OCI-LY7 (cell line): Measurements from ENCODE around the gene PHF13. TPM values are rescaled to one million over a fixed set of nuclear protein-coding genes. Genes with fewer than 3 reads are reported as not detected.

Experiments
- BruUV-seq: library from RNA; stranded (reverse); fragments of 400-500 nt; replicated peaks from 2 replicates; lab custom pipeline; 2021; lab: Mats Ljungman, UMichigan
- CTCF ChIA-PET: fragments of 300-600 bp; sonication (Branson Sonifier 250); formaldehyde crosslinking; loops from one replicate; lab custom pipeline; 2022; ENCODE audit warnings: antibody characterized with exemption; ENCODE audit not compliant: unreplicated experiment; lab: Charles Lee
- POLR2A ChIA-PET: fragments of 300-600 bp; sonication (Branson Sonifier 250); formaldehyde crosslinking; loops from one replicate; lab custom pipeline; 2022; ENCODE audit warnings: antibody characterized with exemption; lab: Charles Lee
- DNase-seq: peaks from one replicate; pipeline ENCODE4 v3.0.0-alpha.2; 2015; ENCODE audit warnings: low spot score
- H2AFZ ChIP-seq: fragments of 200-600 bp; sonication (generic), shearing (Covaris generic); 2 replicates; pipeline ENCODE4 v1.6.1; 2014; ENCODE audit warnings: mild to moderate bottlenecking, antibody characterized with exemption, low read length, moderate library complexity
- H3K27ac ChIP-seq: fragments of 200-600 bp; sonication (generic); 2 replicates; pipeline ENCODE4 v1.5.1; 2014; ENCODE audit warnings: mixed run types, low read depth, mild to moderate bottlenecking, moderate library complexity, low read length, inconsistent platforms; ENCODE audit not compliant: poor library complexity, severe bottlenecking
- H3K36me3 ChIP-seq: fragments of 200-600 bp; sonication (generic); 2 replicates; pipeline ENCODE4 v1.6.1; 2014; ENCODE audit warnings: mild to moderate bottlenecking, antibody characterized with exemption, low read length, moderate library complexity, mixed read lengths; ENCODE audit not compliant: insufficient read depth
- H3K4me1 ChIP-seq: fragments of 200-600 bp; sonication (generic); 2 replicates; pipeline ENCODE4 v1.5.1; 2014; ENCODE audit warnings: mild to moderate bottlenecking, low read length; ENCODE audit not compliant: insufficient read depth, poor library complexity, severe bottlenecking
- H3K4me2 ChIP-seq: fragments of 200-600 bp; sonication (generic); 2 replicates; pipeline ENCODE4 v1.6.1; 2014; ENCODE audit warnings: mild to moderate bottlenecking, low read length
- H3K4me3 ChIP-seq: fragments of 200-600 bp; sonication (generic); 2 replicates; pipeline ENCODE4 v1.5.1; 2014; ENCODE audit warnings: mild to moderate bottlenecking, low read depth, low read length; ENCODE audit not compliant: poor library complexity, severe bottlenecking
- H3K79me2 ChIP-seq: fragments of 200-600 bp; sonication (generic); 2 replicates; pipeline ENCODE4 v1.6.1; 2016; ENCODE audit warnings: low read depth, mild to moderate bottlenecking, low read length, moderate library complexity, mixed read lengths; ENCODE audit not compliant: insufficient read depth
- H3K9me2 ChIP-seq: fragments of 200-600 bp; sonication (generic); 2 replicates; pipeline ENCODE4 v1.6.1; 2016; ENCODE audit warnings: mild to moderate bottlenecking, low read length, mixed read lengths; ENCODE audit not compliant: insufficient read depth
- H3K9me3 ChIP-seq: fragments of 200-600 bp; sonication (generic); 2 replicates; pipeline ENCODE4 v1.6.1; 2014; ENCODE audit warnings: mild to moderate bottlenecking, mixed run types, low read length, mixed read lengths
- H4K20me1 ChIP-seq: fragments of 200-600 bp; sonication (generic); 2 replicates; pipeline ENCODE4 v1.6.1; 2014; ENCODE audit warnings: mild to moderate bottlenecking, antibody characterized with exemption, low read length, moderate library complexity, mixed read lengths; ENCODE audit not compliant: insufficient read depth
- EZH2phosphoT487 ChIP-seq: fragments of 200-600 bp; sonication (generic); IDR thresholded peaks from 2 replicates; pipeline ENCODE4 v1.6.1; 2018; ENCODE audit warnings: low read depth, borderline replicate concordance, mild to moderate bottlenecking, mixed run types, antibody characterized with exemption, low read length, moderate library complexity, mixed read lengths
- intact Hi-C: fragments of 100-400 bp; cut with micrococcal nuclease; formaldehyde crosslinking; loops from one replicate; pipeline ENCODE4 v1.10.0; 2022; ENCODE audit not compliant: unreplicated experiment
- total RNA-seq, 2 experiments: library from RNA; depleted of rRNA in 1 of 2; stranded (reverse); fragments of >200 nt in 1 of 2; shearing (Covaris generic) in 1 of 2; gene quantifications; 2 replicates each; pipeline ENCODE4 v1.2.3, GENCODE V29; 2014 to 2022
- TF ChIP-seq, protein P1 (sequence below): fragments of 200-600 bp; sonication (generic); conservative IDR thresholded peaks from 2 replicates; pipeline ENCODE4 v1.5.1; 2014; ENCODE audit warnings: mild to moderate bottlenecking, antibody characterized with exemption, low read length, moderate library complexity, mixed read lengths

PHF13 gene
- total RNA-seq, 2 experiments from 2014 or later: 5.3 to 14.7 TPM

DNA sequence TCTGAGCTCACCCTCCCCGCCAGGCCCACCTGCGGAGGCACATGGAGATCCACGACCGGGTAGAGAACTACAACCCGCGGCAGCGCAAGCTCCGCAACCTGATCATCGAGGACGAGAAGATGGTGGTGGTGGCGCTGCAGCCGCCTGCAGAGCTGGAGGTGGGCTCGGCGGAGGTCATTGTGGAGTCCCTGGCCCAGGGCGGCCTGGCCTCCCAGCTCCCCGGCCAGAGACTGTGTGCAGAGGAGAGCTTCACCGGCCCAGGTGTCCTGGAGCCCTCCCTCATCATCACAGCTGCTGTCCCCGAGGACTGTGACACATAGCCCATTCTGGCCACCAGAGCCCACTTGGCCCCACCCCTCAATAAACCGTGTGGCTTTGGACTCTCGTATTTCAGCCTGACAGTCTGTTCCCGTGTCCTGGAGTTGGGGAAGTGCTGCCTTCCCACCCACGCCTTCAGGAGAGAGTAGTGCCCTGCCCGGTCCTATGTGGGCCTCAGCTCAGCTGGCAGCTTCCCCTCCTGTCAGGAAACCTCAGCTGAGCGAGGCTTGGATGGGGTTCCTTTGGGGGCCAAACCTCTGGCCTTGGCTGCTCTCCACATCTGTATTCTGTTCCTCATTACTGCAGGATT is 24.5 kb upstream of the PHF13 start:
- Histone ChIP-seq H2AFZ (no peak overlapping the region), H3K36me3 (peaks cover 49% of the 10 kb centered on the region), H4K20me1 (no peaks in the 10 kb centered on the region), H3K9me2 (no peaks in the 10 kb centered on the region), H3K79me2 (no peaks in the 10 kb centered on the region), H3K4me2 (no peak overlapping the region), H3K4me1 (peaks cover 10% of the 10 kb centered on the region), H3K9me3 (no peaks in the 10 kb centered on the region), H3K27ac (no peak overlapping the region), H3K4me3 (no peak overlapping the region)
- intact Hi-C loops: no loop called here
- ChIA-PET POLR2A (interaction anchor here (1.4 to 2.3 kb wide), 2 partner anchors 9 to 11 kb away, joined by 4 to 7 read pairs; partner anchors contain the start of gene ZBTB48), CTCF (no interaction called here)
- no peak for DNase-seq
- BruUV-seq: no TSS peak
- TF ChIP-seq, protein P1, sequence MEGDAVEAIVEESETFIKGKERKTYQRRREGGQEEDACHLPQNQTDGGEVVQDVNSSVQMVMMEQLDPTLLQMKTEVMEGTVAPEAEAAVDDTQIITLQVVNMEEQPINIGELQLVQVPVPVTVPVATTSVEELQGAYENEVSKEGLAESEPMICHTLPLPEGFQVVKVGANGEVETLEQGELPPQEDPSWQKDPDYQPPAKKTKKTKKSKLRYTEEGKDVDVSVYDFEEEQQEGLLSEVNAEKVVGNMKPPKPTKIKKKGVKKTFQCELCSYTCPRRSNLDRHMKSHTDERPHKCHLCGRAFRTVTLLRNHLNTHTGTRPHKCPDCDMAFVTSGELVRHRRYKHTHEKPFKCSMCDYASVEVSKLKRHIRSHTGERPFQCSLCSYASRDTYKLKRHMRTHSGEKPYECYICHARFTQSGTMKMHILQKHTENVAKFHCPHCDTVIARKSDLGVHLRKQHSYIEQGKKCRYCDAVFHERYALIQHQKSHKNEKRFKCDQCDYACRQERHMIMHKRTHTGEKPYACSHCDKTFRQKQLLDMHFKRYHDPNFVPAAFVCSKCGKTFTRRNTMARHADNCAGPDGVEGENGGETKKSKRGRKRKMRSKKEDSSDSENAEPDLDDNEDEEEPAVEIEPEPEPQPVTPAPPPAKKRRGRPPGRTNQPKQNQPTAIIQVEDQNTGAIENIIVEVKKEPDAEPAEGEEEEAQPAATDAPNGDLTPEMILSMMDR: no peak
- no peak for TF ChIP-seq EZH2phosphoT487

DNA sequence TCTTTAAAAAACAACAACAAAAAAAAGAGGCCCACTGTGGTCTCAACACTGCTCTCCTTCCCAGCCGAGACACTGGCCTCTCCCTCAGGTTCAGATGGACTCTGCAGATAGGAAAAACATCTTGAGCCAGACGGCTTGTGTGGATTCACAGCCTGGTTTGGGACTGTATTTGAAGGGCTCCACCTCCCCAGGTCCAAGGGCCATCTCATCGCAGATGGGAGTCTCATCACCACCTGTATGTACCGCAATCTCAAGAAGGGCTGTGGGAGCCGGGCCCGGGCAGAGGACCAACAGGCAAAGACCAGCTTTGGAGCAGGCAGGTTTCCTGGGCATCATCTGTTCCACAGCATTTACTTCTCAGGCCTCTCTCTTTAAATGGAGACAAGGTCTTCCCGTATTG is 23.5 kb upstream of the PHF13 start:
- Histone ChIP-seq H3K4me2 (no peak overlapping the region), H3K79me2 (no peaks in the 10 kb centered on the region), H2AFZ (no peak overlapping the region), H3K9me3 (no peaks in the 10 kb centered on the region), H3K4me3 (no peak overlapping the region), H3K36me3 (peaks cover 52% of the 10 kb centered on the region), H3K9me2 (no peaks in the 10 kb centered on the region), H3K27ac (no peak overlapping the region), H4K20me1 (no peaks in the 10 kb centered on the region), H3K4me1 (peaks cover 10% of the 10 kb centered on the region)
- no peak for TF ChIP-seq EZH2phosphoT487
- TF ChIP-seq, protein P1: no peak
- DNase-seq: no peak
- ChIA-PET POLR2A (interaction anchor here (1.4 to 2.3 kb wide), 2 partner anchors 10 kb away, joined by 4 to 7 read pairs; partner anchors contain the start of gene ZBTB48), CTCF (no interaction called here)
- intact Hi-C loops: no loop called here
- BruUV-seq: no TSS peak

- Histone ChIP-seq H3K4me2 (no peak overlapping the region), H2AFZ (no peak overlapping the region), H3K9me3 (no peaks in the 10 kb centered on the region), H3K4me1 (peaks cover 10% of the 10 kb centered on the region), H3K36me3 (peaks cover 57% of the 10 kb centered on the region), H3K4me3 (no peak overlapping the region), H4K20me1 (no peaks in the 10 kb centered on the region), H3K27ac (no peak overlapping the region), H3K79me2 (no peaks in the 10 kb centered on the region), H3K9me2 (no peaks in the 10 kb centered on the region)
- ChIA-PET CTCF (no interaction called here), POLR2A (interaction anchor here (2.3 kb wide), 1 partner anchor 11 kb away, joined by 7 read pairs; the partner anchor contains the start of gene ZBTB48)
- BruUV-seq: no TSS peak
- TF ChIP-seq, protein P1: no peak
- no peak for TF ChIP-seq EZH2phosphoT487
- no peak for DNase-seq
- intact Hi-C loops: no loop called here
These were observed 22.3 kb upstream of the PHF13 start for GRCh38 chr1:6591222-6591621.
